ENCODE measurements around the gene MGAT3. TPM values are rescaled to one million over a fixed set of nuclear protein-coding genes. Genes with fewer than 3 reads are reported as not detected.
A peak's percentile ranks its signal among the peaks of the same experiment; 100 is the strongest.

MGAT3 gene
- total and polyA plus RNA-seq, 2 donors from 2014 or later = 2.7 to 5.4 TPM

- no peak for FAIRE-seq
- Histone ChIP-seq H3K27me3 (ENCODE audit: control insufficient read depth, insufficient read depth, low read length) (no peaks in the 10 kb centered on the region), H3K36me3 (ENCODE audit: control insufficient read depth in 2 of 3, insufficient read depth in 3 of 3, low read length in 3 of 3) (peaks cover 10 to 52% (median 46%) of the 10 kb centered on the region in 3 donors), H3K4me3 (ENCODE audit: low read length in 3 of 3) (no peak overlapping the region), H3K9me3 (ENCODE audit: control insufficient read depth in 2 of 3, insufficient read depth in 1 of 3, low read length in 3 of 3) (no peaks in the 10 kb centered on the region), H3K9ac (ENCODE audit: low read length in 3 of 3) (no peak overlapping the region), H3K4me1 (ENCODE audit: control insufficient read depth in 2 of 3, insufficient read depth in 2 of 3, low read depth in 1 of 3, low read length in 3 of 3) (no peaks in the 10 kb centered on the region), H3K27ac (ENCODE audit: low read depth in 2 of 2, low read length in 2 of 2) (no peak overlapping the region)
- no peak for TF ChIP-seq CTCF (IDR thresholded peaks at IDR 0.05; ENCODE audit: borderline replicate concordance, extremely low read depth, insufficient read depth)
- peak in 1 of 5 donors; percentile 17 for DNase-seq
- intact Hi-C loops (cut with DNase I) = no loop called here
Measured at GRCh38 chr22:39419911-39420310, 36.9 kb upstream of the MGAT3 start.

GRCh38 chr22:39421691-39422090 is 35.1 kb upstream of the MGAT3 start:
- H3K4me1 ChIP-seq (ENCODE audit: control insufficient read depth in 2 of 3, insufficient read depth in 2 of 3, low read depth in 1 of 3, low read length in 3 of 3) = no peaks in the 10 kb centered on the region
- H3K27ac ChIP-seq (ENCODE audit: low read depth in 2 of 2, low read length in 2 of 2) = no peak overlapping the region
- H3K9me3 ChIP-seq (ENCODE audit: control insufficient read depth in 2 of 3, insufficient read depth in 1 of 3, low read length in 3 of 3) = no peaks in the 10 kb centered on the region
- FAIRE-seq (no peak), DNase-seq (peak in 1 of 5 donors; percentile 22)
- H3K36me3 ChIP-seq (ENCODE audit: control insufficient read depth in 2 of 3, insufficient read depth in 3 of 3, low read length in 3 of 3) = peaks cover 9 to 56% (median 44%) of the 10 kb centered on the region in 3 donors
- TF ChIP-seq CTCF (IDR thresholded peaks at IDR 0.05; ENCODE audit: borderline replicate concordance, extremely low read depth, insufficient read depth) = no peak
- no peak overlapping the region for H3K9ac ChIP-seq (ENCODE audit: low read length in 3 of 3)
- intact Hi-C loops (cut with DNase I) = no loop called here
- H3K4me3 ChIP-seq (ENCODE audit: low read length in 3 of 3) = no peak overlapping the region
- no peaks in the 10 kb centered on the region for H3K27me3 ChIP-seq (ENCODE audit: control insufficient read depth, insufficient read depth, low read length)

GRCh38 chr22:39422101-39422500 is 34.7 kb upstream of the MGAT3 start:
- intact Hi-C loops (cut with DNase I) = no loop called here
- H3K27me3 ChIP-seq (ENCODE audit: control insufficient read depth, insufficient read depth, low read length) = no peaks in the 10 kb centered on the region

More at GRCh38 chr22:39422101-39422500, 34.7 kb upstream of the MGAT3 start:
- no peak overlapping the region for H3K27ac ChIP-seq (ENCODE audit: low read depth in 2 of 2, low read length in 2 of 2)
- DNase-seq (peak in 1 of 5 donors; percentile 32), FAIRE-seq (no peak)
- TF ChIP-seq CTCF (IDR thresholded peaks at IDR 0.05; ENCODE audit: borderline replicate concordance, extremely low read depth, insufficient read depth) = no peak
- no peaks in the 10 kb centered on the region for H3K9me3 ChIP-seq (ENCODE audit: control insufficient read depth in 2 of 3, insufficient read depth in 1 of 3, low read length in 3 of 3)
- no peaks in the 10 kb centered on the region for H3K4me1 ChIP-seq (ENCODE audit: control insufficient read depth in 2 of 3, insufficient read depth in 2 of 3, low read depth in 1 of 3, low read length in 3 of 3)
- H3K4me3 ChIP-seq (ENCODE audit: low read length in 3 of 3) = no peak overlapping the region
- H3K9ac ChIP-seq (ENCODE audit: low read length in 3 of 3) = no peak overlapping the region
- peaks cover 8 to 58% (median 42%) of the 10 kb centered on the region in 3 donors for H3K36me3 ChIP-seq (ENCODE audit: control insufficient read depth in 2 of 3, insufficient read depth in 3 of 3, low read length in 3 of 3)

Data from kidney (tissue), 14 donors.